ENCODE results near the gene AGXT2.

GRCh38 chr5:35012796-35013195 is 35.0 kb downstream of the AGXT2 start:
- no peak for TF ChIP-seq CTCF (IDR thresholded peaks at IDR 0.05; ENCODE audit: low read depth, low read length, poor library complexity, severe bottlenecking)
- TF ChIP-seq EZH2phosphoT487 (IDR thresholded peaks at IDR 0.05; ENCODE audit: borderline replicate concordance, low read length): no peak
